CD4-positive, alpha-beta T cell treated with Interleukin-15 for 1 hour (primary cell): ENCODE measurements around the gene NUDT12.

ENCODE experiments used
- DNase-seq: peaks from one replicate; pipeline ENCODE4 v3.0.0-alpha.2; 2020

NUDT12 gene

GRCh38 chr5:103539376-103540330 lies 22.9 kb downstream of the NUDT12 start:
- DNase-seq: no peak

DNA sequence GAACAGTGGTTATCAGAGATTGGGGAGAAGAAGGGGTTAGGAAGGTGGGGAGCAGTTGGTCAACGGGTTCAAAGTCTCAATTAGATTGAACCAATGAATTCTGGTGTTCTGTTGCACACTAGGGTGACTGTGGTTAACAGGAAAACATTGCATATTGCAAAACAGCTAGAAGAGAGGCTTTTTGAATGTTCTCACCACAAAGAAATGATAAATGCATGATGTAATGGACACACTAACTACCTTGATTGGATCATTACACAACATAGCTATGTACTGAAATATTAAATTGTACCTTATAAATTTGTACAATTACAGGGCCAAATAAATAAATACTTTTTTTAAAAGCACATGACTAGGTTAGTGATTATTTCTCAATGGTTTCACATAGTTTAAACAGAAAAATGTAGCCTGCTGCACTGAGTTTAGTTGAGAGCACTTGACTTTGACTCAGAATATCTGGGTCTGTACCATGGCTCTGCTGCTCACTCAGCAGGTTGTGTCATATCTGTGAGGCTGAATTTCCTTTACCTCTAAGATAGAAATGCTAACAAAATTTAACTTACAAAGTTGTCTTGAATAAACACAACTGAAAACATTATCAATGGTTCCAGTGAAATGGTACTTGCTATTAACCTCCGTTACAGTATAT lies 30.4 kb downstream of the NUDT12 start:
- no peak for DNase-seq

DNA sequence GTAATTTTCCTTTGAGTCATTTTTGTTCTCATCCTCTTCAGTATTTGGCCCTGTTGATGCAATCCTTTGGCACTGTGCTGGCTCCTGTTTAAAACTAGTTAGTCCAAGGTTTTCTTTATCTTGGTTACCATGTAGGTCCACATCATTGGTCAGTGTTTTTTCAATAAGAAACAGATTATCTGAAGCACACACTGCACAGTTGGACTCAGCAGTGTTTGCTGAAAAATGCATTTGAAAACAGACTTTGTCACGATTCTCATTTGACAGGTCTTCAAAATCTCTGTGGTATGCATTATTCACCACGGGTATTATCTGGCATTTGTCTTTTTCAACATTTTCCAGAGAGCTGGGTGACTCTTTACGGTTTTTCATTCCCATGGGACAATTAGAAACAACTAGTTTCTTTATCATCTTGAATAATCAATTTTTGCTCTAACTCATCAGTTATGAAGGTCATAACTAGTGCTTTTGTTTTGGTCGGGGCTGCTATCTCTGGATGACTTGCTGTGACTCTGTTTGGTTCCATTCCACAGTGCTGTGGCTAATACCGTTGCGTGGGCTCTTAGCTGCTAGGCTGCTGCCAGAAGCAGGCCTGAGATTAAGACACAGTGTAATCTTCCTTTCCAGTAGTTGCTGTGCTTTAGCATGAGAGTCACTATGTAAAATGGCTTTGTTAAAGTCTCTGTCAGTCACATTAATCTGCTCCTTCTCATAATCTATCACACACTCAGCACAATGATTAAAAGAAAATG lies 36.2 kb downstream of the NUDT12 start:
- no peak for DNase-seq

DNA sequence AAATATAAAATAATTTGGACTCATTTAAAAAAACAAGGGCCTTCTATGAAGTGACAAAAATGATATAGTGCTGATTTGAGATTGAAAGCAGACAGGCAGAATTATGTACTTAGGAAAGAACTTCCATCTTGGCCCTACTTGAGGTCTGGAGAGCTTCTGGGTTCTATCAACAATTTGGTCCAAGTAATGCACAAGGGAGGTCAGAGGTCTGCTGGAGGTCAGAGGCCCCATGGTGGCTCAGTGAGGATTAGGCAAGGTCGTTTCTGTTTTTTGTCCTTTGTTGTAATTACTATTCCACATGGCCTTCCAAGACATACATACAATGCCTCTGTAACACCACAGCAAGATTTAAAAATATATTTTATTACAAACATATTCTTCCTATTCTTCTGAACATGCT lies 37.2 kb downstream of the NUDT12 start:
- no peak for DNase-seq

DNA sequence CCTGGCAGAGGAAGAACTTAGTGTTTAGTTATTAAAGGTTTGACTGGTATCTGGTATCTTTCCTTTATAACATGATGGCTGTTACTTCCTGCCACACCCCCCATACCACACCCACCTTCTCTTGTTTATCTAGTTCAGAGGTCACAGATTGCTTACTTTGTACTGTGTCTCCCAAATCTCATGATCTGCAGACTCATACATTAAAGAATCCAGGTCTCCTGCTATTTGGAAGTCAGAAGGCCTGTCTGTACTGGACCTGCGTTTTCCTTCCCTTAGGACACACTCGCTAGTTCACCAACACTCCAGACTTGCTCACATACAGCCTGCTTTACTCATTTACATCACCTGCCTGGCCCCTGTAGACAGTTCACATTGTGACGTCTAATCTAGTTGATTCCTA lies 39.3 kb downstream of the NUDT12 start:
- no peak for DNase-seq

GRCh38 chr5:103522586-103522985 lies 40.0 kb downstream of the NUDT12 start:
- DNase-seq: no peak

GRCh38 chr5:103519550-103519949 lies 43.0 kb downstream of the NUDT12 start:
- DNase-seq: no peak

DNA sequence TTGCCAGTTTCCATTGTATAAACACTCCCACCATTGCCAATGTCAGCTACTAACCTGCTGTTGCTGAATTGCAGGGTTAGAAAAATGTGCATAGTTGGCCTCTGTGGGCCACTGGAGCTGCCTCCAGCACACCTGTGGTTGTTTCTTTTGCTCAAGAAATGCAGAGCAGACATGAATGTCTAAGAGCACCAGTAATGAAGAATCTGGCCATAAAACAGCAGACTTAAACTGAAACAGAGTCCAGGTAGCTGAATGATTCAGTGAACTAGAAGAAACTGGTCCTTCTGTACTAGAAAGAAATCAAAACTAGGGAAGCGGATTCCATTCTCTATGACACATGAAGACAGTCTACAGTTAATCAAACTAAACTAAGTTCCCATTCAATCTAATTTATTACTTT lies 48.2 kb downstream of the NUDT12 start:
- DNase-seq: no peak

- no peak for DNase-seq
Observed at GRCh38 chr5:103513701-103514100, 48.9 kb downstream of the NUDT12 start.

DNA sequence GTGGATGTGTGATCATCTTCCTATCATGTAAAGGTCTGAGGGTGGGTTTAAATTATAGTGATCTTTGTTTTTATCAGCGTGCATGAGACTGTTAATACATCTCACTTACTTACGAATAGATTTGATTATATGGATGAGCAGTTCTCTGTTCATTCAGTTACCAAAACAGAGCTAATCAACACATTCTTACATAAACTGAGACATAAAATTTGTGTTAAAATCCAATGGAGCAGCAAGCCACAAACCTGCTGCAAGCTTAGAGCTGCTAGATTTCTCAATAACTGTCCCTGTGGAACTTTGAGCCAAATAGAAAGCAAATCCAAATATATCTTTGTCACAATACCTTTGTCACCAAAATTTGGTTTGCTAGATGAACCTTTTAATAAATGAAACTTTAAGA lies 50.1 kb downstream of the NUDT12 start:
- no peak for DNase-seq

GRCh38 chr5:103511554-103511885 lies 51.1 kb downstream of the NUDT12 start:
- no peak for DNase-seq

DNA sequence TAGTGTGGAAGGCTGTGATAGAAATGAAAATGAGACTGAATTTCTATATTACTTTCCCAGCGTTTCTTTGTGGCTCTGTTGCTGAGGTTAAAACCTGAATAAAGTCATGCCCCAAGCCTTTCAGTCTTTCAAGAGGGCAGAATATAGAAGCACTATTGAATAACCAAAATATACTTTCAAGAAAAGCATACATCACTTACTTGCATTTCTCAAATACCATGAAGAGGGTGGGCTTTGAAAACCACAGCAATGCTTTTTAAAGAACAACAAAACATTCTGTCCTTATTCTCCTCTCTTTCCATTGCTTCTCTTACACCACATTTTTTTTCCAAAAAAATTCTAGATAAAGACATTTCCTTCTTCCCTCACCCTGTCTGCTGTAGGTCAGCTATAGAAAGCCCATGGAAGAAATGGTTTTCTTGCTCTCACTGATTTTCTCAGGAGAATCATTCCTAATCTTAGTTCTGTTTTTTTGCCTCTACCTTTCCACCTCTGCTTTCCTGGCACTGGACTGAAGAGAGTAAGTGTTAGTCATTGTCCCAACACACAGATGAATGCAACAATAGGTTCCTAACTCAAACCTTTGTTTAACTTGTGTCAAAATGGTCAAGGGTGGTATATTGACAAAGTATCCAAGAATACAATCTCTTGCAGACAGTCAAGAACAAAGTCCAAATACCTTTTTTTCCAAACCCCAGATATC lies 51.6 kb downstream of the NUDT12 start:
- DNase-seq: no peak

DNA sequence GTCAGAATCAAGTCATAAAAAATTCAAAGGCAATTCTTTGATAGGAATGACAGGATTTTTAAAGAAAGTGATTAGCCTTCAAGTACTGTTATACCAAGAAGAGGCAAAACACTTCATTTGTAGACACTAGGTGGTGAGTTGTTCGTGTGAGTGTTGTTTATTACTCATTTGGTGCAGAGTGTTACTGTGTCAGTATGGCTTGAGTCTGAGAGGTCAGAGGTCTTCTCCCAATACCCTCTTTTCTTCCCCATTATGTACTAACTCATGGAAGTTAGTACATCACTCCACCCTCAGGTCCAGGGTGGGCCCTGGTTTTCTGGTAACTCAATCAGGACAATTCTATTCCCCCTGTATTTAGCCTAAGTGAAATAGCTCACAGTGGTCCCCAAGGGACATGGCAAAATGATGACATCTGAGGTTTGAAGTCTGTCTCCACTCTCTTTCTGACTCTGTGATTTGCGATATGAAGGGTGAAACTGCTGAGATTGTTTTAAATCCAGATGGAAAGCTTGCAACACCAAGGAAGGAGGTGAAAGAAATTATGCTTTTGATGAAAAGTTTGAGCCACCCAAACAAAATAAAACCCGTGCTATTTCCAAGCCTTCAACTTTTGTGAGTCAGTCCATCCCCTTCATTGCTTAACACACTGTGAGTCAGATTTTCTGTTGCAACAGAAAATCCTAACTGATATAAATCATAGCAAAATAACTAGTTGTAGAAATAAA lies 56.8 kb downstream of the NUDT12 start:
- DNase-seq: no peak

DNA sequence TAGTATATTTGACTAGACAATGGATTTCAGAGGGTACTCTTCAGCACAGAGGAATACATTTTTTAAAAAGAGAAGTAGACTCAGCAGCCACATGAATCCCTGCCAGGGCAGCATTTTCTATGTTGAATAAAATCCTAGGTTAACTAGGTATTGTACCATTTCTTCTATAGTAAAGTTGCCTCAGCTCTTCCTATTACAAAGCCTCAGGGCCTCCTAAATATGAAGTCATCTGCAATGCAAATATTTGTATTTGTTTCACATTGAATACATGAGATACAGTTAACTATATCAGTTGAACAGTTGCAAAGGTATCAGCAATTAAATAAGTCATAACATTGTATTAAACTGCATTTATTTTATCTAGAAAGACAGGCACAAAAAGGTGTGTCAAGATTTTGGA lies 59.5 kb downstream of the NUDT12 start:
- DNase-seq: no peak

DNA sequence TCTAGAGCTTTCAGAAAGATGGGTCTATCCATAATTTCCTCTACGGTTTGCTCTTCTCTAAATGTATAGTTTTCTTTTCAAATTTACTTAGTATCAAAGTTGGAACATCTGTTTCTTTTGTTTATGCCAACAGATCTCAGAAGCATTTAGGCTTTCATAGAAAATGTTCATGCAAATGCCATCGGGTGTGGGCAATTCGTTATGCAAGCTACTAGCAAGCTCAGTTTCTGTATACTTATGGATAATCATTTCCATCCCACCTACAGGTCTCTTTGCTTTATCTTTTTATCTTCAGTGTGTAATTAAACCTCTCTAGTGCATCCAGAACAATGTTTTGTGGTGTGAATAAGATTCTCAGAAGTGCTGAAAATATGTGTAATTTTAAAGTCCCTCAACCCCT lies 59.9 kb downstream of the NUDT12 start:
- no peak for DNase-seq
